GM10266 (cell line): Measurements from ENCODE around the gene CKLF.

Source experiments
- DNase-seq: peaks from one replicate; pipeline ENCODE4 v3.0.0; 2012; ENCODE audit errors: extremely low spot score
- CTCF ChIP-seq: IDR thresholded peaks from 2 replicates; pipeline ENCODE4 v1.5.1; 2012; ENCODE audit warnings: mild to moderate bottlenecking, low read depth; ENCODE audit not compliant: control insufficient read depth, insufficient read depth; ENCODE audit errors: missing control alignments

The CKLF gene

DNA sequence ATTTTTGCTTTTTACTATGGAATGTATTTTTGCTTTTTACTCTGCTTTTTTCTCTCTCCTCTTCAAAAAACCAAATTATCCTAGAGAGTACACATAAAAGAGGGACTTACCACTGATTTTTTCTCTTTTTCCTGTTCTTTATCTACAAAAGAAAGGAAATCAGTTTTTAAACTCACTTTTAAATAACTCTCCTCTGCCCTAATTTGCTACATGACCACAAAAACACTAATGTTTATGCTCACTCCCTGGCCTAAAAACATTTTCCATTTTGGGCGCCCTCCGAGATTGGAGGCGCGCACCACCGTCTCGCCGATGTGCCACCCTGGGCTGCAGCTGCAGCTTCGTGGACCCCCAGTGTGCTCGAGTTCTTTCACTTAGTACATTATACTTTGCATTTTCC lies 3.5 kb upstream of the CKLF start:
- DNase-seq = no peak
- no peak for TF ChIP-seq CTCF

DNA sequence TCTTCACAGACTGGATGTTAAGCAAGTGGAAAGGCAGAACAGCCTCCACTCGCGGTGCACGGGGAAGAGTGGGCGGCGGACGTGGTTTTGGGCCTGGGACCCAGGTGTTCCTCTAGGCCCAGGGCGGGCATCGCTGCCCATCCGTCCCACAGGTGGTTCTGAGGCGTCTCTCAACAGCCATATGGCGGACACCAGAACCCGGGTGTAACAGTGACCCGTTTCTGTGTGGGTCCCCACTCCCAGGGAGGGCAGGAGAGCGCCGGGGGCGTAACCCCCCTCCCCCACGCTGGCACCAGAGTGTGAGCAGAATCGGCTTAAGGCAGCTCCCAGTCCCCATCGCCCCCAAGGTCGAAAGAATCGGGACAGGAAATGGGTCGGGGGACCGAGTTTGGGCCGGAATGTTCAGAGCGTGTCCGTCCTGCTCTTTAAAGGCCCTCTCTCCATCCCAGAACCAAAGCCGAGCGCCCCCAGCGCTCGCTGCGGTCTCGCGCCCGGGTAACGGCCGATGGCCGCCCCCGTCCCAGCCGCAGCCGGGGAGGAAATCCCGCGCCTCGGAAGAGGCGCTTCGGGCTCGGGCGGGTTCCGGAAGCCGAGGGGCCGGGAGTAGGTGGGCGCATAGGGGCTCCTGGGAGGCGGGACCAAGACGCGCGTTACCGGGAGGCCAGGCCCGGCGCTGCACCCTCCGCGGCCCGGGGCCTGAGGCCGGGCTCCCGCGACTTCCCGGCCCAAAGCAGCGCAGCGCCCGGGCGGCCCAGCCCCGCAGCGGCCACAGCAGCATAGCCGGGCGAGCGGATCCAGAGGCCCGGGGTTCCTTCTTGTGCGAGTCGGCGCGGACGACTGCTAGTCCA lies 2.9 kb upstream of the CKLF start, which contains the start of gene TK2:
Gene TK2, minus strand, starts transcription at position 839 of the 848 bp plus-strand sequence. Its CDS starts 61 bp downstream, at position 778.
- TF ChIP-seq CTCF = peak; percentile 39

DNA sequence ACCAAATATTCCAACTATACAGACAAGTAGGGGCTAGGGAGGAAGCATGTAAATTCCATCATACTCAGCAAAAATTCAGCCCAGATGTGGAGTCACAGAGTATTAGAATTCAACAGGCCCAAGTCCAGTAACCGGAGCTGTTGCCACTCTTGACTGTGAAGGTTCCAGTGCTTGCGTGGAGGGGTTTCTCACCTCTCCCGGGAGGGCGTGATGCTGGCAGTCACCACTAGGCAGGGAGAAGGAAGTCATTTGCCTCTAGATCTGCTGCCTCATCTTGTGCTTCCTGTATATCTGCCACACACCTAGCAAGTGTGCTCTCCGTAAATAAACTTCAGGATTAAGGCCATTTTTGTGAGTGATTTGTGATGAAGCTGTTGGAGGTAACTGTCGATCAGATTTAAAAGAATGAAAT lies 1.0 kb upstream of the CKLF start:
- no peak for TF ChIP-seq CTCF
- DNase-seq = peak; percentile 71

More for the DNA sequence above, 2.9 kb upstream of the CKLF start, which contains the start of gene TK2:
- peak; percentile 79 for DNase-seq

GRCh38 chr16:66551788-66552285 lies 539 bp upstream of the CKLF start:
- no peak for DNase-seq
- TF ChIP-seq CTCF = no peak

DNA sequence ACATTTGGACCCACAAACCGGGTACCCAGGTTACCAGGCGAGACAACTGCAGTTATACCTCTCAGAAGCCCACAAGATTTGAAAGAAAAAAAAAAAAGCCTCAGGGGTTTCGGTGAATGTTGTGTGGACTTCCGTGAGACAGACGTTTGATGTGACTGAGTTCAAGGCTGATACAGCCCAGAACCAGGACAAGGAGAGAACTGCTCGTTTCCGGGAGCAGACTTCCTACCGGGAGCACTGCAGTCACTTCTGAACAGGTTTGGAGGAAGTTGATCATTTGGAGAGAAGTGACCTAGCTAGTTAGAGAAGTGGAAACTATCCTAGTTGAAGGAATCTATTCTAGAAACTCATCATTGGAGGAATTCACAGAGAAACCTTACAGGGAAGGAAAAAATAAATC lies 847 bp downstream of the CKLF start:
- no peak for DNase-seq
- TF ChIP-seq CTCF = no peak

GRCh38 chr16:66554021-66554420 lies 1.6 kb downstream of the CKLF start:
- TF ChIP-seq CTCF = no peak
- no peak for DNase-seq

GRCh38 chr16:66554495-66554894 lies 2.1 kb downstream of the CKLF start:
- no peak for TF ChIP-seq CTCF
- DNase-seq = no peak
